GM12865 (cell line): Measurements from ENCODE around the gene ARPC5.

Experiments used
- DNase-seq: peaks from one replicate; pipeline ENCODE4 v3.0.0; 2010; ENCODE audit warnings: low read depth
- H3K4me3 ChIP-seq: 2 replicates; pipeline ENCODE4 v1.5.1; 2011; ENCODE audit warnings: mild to moderate bottlenecking, low read depth, low read length, control low read depth
- CTCF ChIP-seq: IDR thresholded peaks from 2 replicates; pipeline ENCODE4 v1.5.1; 2011; ENCODE audit warnings: low read length, control low read depth, low read depth, inconsistent platforms; ENCODE audit not compliant: insufficient read depth; ENCODE audit errors: missing control alignments

ARPC5 gene

GRCh38 chr1:183653876-183654451, 18.4 kb upstream of the ARPC5 start:
- H3K4me3 ChIP-seq = no peak overlapping the region
- no peak for TF ChIP-seq CTCF
- peak; percentile 50 for DNase-seq

DNA sequence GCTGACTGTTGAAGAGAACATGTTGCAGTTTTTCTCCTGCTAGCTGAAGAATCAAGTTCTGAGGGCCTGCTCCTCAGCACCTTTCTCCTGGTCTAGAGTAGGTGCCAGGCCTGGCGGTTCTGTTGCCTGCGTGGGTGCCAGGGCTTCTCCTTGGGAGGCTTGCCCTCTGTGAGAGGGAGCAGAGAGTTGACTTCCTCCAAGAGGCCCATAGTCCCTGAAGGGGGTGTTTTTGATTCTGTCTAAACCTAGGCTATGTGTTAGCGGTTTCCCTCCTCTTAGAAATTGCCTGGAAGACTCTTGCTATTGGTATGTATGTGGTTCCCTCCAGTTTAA, 17.8 kb upstream of the ARPC5 start:
- TF ChIP-seq CTCF = no peak
- no peak overlapping the region for H3K4me3 ChIP-seq
- no peak for DNase-seq

- peak; percentile 62 for DNase-seq
- H3K4me3 ChIP-seq = no peak within 1 kb of the TSS; the same call in 1 of the 2 replicates
- TF ChIP-seq CTCF = no peak
Observed at GRCh38 chr1:183652547-183653461, 17.2 kb upstream of the ARPC5 start, which contains the start of gene APOBEC4. TSS of gene APOBEC4 (minus strand) at chr1:183653316. CDS start at chr1:183648781, 4,535 bp downstream.

DNA sequence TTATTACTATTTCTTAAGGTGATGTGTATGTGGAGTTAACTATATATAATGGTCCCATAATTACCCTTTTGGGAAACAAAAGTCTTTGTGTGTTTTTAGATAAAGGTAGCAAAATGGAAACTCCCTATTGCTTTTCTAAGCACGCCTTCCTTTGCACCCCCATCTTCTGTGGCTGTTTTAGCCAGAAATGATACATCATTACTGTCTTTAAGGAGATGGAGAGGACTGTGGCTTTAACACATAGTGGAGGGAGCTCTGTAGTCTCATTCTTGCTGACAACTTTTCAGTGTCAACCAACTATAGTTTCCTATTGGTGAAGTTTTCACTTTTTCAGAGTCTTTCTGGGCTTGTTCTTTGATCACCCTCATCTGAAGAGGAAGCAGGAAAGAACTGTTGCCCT, 16.5 kb upstream of the ARPC5 start:
- peak; percentile 74 for DNase-seq
- peak overlapping the region; percentile 16; the same call in 1 of the 2 replicates for H3K4me3 ChIP-seq
- no peak for TF ChIP-seq CTCF

DNA sequence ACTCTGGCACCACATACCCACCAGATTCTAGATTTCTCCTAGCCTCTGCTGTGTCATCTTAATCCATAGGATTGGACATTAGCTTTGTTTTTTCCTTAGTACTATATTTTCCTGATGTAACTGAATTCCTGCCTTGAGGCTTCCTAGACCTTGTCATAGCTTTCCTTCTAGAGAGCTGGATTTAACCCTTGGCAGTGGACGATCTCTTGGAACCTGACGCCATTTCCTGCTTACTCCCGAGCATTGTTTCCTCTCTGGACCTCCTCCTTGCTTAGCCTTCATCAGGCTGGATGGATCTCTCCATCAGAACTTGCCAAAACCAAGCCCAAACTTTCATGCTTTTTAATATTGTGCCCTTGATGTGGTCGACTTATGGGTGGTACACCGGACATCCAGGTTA, 16.0 kb upstream of the ARPC5 start:
- no peak for DNase-seq
- no peak for TF ChIP-seq CTCF

GRCh38 chr1:183648042-183648441, 12.5 kb upstream of the ARPC5 start:
- H3K4me3 ChIP-seq = no peak overlapping the region
- no peak for DNase-seq
- no peak for TF ChIP-seq CTCF

More for the DNA sequence above, 16.0 kb upstream of the ARPC5 start:
- H3K4me3 ChIP-seq = peak overlapping the region; percentile 16; the same call in 1 of the 2 replicates

GRCh38 chr1:183646776-183647175, 11.2 kb upstream of the ARPC5 start:
- no peak for DNase-seq
- no peak overlapping the region for H3K4me3 ChIP-seq
- TF ChIP-seq CTCF = no peak
